Measurements from ENCODE around the gene TAS1R2.
"Not testable (repeated sequence)": the region's sequence is repeated elsewhere in the genome, so short reads cannot be mapped to it uniquely, and the experiment has no call there.

The TAS1R2 gene

DNA sequence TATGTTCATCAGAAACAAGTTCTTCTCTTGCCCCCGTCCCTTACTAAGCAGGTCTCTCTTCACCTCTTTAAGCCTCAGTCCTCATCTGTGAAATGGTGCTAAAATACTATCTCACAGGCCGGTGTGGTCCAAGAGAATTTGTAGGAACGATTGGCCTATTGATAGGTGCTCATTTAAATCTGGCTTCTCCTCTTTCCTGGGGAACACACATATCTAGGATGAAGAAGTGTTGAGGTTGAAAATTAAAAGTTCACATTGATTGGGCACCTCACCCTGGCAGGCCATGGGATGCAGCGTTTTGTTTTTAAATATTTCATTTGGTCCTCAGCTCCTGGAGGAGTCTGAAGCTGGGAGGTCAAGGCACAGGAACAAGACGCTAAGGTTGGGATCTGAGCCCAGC lies 8.9 kb upstream of the TAS1R2 start:
- ATAC-seq = no peak

GRCh38 chr1:18866846-18867245 lies 7.4 kb upstream of the TAS1R2 start:
- no peak for ATAC-seq

- no peak for ATAC-seq
Measured at GRCh38 chr1:18866314-18866713, 6.9 kb upstream of the TAS1R2 start.

DNA sequence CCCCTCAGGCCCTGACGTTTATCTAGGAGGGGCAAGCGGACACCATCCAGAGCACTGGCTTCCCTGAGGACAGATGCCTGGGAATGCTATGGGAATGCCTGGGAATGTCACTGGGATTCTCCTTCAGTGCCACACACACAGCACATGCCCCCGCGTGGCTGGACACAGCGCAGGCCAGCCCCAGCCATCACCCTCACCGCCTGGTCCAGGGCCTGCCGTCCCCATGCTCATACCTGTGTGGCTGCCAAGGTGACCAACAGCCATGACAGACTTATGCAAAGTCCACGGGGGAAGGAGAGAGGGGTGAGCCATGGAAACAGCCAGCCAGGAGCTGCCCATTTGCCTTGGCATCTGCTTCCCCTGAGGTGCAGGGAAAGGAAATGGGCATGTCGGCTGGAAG lies 5.7 kb upstream of the TAS1R2 start:
- ATAC-seq = no peak

DNA sequence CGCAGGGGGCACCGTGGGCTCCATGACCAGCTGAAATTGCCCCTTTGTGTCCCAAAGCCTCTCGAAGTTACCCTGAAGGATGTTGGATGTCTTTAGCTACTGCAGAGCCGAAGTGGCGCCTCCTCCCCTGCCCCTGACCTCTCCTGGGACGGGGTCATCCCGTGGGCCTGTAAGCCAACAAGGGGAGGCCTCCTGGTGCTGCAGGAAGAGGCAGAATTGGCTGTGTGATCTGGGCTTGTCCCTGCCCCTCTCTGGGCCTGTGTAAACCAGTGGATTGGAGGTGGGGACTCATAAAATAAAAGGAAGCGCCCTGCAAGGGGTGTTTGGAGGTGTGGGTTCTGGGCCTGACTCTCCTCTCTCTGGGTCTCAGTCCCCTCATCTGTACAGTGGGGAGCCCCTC lies 2.1 kb upstream of the TAS1R2 start:
- no peak for ATAC-seq

GRCh38 chr1:18861082-18861481 lies 1.6 kb upstream of the TAS1R2 start:
- no peak for ATAC-seq

GRCh38 chr1:18858070-18858688 lies 1.3 kb downstream of the TAS1R2 start:
- ATAC-seq = no peak

DNA sequence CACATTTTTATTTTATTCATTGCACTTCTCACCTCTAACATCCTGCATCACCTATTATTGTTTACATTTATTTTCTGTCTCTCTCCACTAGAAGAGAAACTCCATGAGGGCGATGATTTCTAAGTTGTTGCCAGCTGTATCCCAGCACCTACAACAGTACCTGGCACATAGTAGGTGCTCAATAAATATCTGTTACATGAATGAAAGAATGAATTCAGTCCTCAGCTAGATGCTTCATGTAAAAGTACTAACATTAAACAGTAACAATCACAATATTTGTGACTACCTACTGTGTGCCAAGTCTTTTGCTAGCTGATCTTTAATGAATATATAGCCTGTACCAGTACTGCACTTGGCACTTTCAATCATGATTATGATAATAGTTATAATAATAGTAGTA lies 3.0 kb downstream of the TAS1R2 start:
- ATAC-seq = no peak

- no peak for ATAC-seq
Measured at GRCh38 chr1:18855573-18855972, 3.9 kb downstream of the TAS1R2 start.

GRCh38 chr1:18854331-18855025 lies 5.0 kb downstream of the TAS1R2 start:
- ATAC-seq = no peak

DNA sequence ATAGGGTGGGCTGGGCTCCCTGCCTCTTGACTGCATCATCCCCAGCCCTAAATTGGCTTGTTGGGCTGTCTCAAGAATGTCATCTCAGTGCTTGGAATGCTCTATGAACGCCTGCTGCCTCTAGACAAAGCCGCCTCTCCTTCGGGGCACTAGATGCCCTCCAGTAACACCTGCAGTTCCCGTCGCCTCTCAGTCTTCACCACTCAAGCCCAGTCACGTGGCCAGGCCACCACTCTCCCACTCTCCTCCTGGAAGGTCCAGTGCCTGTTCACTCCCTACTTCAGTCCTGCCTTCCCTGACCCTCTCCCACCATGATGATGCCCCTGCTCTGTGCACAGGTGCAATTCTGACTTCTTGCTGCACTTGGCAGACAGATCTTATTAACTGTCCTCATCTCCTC lies 7.0 kb downstream of the TAS1R2 start:
- no peak for ATAC-seq

- ATAC-seq = no peak
Measured at GRCh38 chr1:18849261-18849711, 10.2 kb downstream of the TAS1R2 start.

DNA sequence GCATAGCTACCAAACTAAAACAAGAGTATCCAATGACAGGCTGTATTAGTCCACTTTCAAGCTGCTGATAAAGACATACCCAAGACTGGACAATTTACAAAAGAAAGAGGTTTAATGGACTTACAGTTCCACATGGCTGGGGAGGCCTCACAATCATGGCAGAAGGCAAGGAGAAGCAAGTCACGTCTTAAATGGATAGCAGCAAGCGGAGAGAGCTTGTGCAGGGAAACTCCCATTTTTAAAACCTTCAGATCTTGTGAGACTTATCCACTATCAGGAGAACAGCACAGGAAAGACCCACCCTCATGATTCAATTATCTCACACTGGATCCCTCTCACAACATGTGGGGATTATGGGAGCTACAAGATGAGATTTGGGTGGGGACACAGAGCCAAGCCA lies 11.7 kb downstream of the TAS1R2 start:
- not testable (repeated sequence) for ATAC-seq

GRCh38 chr1:18840145-18840544 lies 19.3 kb downstream of the TAS1R2 start:
- no peak for ATAC-seq

DNA sequence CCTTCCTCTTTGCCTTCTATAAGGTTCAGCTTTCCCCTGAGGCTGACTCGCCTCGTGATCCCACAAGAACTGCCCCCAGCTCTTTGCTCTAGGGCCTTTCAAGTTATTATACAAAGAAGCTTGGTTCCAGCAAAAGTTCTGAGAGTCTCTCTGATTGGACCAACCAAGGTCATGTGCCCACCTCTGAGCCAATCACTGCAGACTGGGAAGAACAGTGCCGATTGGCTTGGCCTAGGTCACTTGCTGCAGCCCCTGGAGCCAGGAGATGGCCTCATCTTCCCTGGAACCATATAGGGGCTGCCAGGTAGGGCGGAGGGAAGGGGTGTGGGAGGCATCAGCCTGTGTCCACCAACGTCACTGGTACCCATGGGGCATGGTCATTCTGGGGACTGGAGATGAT lies 22.8 kb downstream of the TAS1R2 start:
- no peak for ATAC-seq

GRCh38 chr1:18832319-18832718 lies 27.1 kb downstream of the TAS1R2 start:
- not testable (repeated sequence) for ATAC-seq

DNA sequence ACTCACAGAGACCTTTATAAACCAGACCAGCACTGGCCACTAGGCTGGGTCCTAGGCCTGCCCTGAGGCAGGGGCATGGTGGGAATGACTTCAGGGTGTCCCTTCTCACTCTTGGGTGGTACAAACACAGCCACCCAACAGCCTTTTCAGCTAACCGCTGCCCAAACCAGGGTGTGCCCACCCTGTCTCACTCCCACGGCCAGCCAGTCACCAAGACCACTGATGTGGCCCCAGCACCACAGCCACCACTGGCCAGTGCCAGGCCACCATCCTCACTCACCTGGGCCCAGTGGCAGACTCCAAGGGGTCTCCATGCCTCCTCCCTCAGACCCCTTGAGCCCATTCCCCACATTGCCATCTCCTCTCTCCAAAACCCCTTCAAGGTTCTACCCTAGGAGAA lies 27.8 kb downstream of the TAS1R2 start:
- ATAC-seq = no peak

GRCh38 chr1:18830596-18830995 lies 28.9 kb downstream of the TAS1R2 start:
- no peak for ATAC-seq

DNA sequence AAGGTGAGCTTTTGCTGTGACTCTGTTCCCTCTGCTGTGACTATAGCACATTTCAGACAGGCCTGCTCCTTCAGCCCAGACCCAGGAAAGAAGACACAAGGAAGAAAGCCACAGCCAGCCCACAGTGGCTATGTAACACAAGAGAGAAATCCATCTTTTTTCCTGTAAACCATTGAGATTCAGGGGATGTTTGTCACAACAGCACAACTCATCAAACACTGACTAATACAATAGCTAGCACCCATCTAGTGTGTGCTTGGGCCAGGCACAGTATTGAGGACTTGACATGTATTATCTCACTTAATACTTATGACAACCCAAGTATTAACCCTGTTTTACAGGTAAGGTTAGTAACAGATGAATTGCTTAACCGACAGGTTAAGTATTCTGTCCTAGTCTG lies 29.8 kb downstream of the TAS1R2 start:
- no peak for ATAC-seq

DNA sequence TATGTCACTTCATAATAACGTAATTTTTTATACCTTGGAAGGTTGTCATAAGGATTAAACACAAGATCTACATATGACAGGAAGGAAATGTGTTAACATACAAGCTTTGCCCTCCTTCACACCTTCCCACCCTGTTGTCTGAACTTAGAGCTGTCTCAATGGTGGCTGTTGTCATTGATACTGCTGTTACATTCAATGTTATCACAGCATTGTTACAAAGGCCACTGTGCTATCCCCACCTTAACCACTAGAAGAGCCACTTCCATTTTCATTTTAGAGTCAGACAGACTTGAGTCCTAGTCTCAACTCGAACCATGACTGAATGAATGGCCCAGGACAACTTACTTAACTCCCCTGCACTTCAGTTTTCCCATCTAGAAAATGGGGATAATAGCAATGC lies 31.2 kb downstream of the TAS1R2 start:
- no peak for ATAC-seq

DNA sequence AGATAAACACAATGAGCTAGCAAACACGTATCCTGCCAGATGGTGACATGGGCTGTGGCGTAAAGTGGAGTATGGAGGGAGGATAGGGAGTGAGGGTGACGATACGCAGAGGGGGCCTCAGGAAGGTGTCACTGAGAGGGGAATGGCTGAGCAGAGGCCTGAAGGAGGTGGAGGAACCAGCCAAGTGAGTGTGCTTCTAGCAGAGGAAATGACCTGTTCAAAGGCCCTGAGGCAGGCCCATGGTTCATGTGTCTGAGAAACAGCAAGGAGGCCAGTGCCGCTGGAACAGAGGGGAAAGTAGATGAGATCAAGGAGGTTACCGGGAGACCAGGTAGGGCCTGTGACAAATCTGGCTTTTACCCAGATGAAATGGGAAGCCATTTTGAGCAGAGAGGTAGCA lies 36.0 kb downstream of the TAS1R2 start:
- ATAC-seq = no peak

- no peak for ATAC-seq
Measured at GRCh38 chr1:18820791-18821641, 38.4 kb downstream of the TAS1R2 start.

- ATAC-seq = no peak
Measured at GRCh38 chr1:18819986-18820790, 39.3 kb downstream of the TAS1R2 start.

All from activated CD4-positive, CD25-positive, alpha-beta regulatory T cell treated with anti-CD3 and anti-CD28 coated beads, Interleukin-2, amount 50 U/mL, for 24 hours (primary cell).